Neutrophil (primary cell): Measurements from ENCODE around the gene OR4D1.

Experiments used
- H3K27ac ChIP-seq: fragments of 200-600 bp; sonication (generic); 2 replicates; pipeline ENCODE4 v1.5.1; 2016; ENCODE audit warnings: mild to moderate bottlenecking, moderate library complexity
- H3K27me3 ChIP-seq: fragments of 200-600 bp; sonication (generic); 2 replicates; pipeline ENCODE4 v1.6.0; 2016; ENCODE audit warnings: mild to moderate bottlenecking
- H3K36me3 ChIP-seq: fragments of 200-600 bp; sonication (generic); 2 replicates; pipeline ENCODE4 v1.5.1; 2017
- H3K4me1 ChIP-seq, 2 experiments: fragments of 200-600 bp in 1 of 2; sonication (generic) in 1 of 2; 1 replicate in 1 of 2; 2 replicates in 1 of 2; pipeline versions ENCODE4 v1.5.1 to v1.6.1; 2013 to 2016; ENCODE audit warnings: low read depth in 1 of 2, low read length in 1 of 2, mild to moderate bottlenecking in 1 of 2, moderate library complexity in 1 of 2; ENCODE audit not compliant: control insufficient read depth in 1 of 2, insufficient read depth in 1 of 2
- H3K4me3 ChIP-seq, 2 experiments: fragments of 200-600 bp in 1 of 2; sonication (generic) in 1 of 2; 1 replicate in 1 of 2; 2 replicates in 1 of 2; pipeline ENCODE4 v1.5.1; 2013 to 2016; ENCODE audit warnings: low read depth in 1 of 2, low read length in 1 of 2, mild to moderate bottlenecking in 1 of 2, moderate library complexity in 1 of 2
- H3K9me3 ChIP-seq: fragments of 200-600 bp; sonication (generic); 2 replicates; pipeline ENCODE4 v1.5.1; 2016
- TF ChIP-seq, protein P1 (sequence below): fragments of 200-600 bp; sonication (generic); IDR thresholded peaks from 2 replicates; pipeline ENCODE4 v1.5.1; 2016; ENCODE audit warnings: antibody characterized with exemption

The OR4D1 gene

DNA sequence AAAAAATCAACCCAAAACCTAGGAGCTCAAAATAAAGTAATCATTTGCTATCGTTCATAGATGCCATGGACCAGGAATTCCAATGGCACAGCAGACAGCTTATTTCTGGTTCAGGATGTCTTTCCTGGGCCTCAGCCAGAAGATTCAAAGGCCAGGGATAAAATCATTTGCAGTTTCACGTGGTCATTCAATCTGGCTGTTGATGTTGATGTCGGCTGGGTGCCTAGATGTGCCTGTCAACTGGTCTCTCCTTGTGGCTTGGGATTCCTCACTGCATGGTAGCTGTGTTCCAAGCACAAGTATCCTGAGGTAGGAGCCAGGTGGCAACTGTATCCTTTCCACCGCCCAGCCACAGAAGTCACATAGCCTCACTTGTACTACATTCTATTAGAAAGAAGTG lies 33.6 kb downstream of the OR4D1 start:
- Histone ChIP-seq H3K27me3 (peaks cover 6% of the 10 kb centered on the region), H3K4me1 (peaks cover 5% of the 10 kb centered on the region in 2 experiments), H3K9me3 (no peaks in the 10 kb centered on the region), H3K36me3 (no peaks in the 10 kb centered on the region), H3K27ac (no peak overlapping the region), H3K4me3 (no peak overlapping the region)
- TF ChIP-seq, protein P1, sequence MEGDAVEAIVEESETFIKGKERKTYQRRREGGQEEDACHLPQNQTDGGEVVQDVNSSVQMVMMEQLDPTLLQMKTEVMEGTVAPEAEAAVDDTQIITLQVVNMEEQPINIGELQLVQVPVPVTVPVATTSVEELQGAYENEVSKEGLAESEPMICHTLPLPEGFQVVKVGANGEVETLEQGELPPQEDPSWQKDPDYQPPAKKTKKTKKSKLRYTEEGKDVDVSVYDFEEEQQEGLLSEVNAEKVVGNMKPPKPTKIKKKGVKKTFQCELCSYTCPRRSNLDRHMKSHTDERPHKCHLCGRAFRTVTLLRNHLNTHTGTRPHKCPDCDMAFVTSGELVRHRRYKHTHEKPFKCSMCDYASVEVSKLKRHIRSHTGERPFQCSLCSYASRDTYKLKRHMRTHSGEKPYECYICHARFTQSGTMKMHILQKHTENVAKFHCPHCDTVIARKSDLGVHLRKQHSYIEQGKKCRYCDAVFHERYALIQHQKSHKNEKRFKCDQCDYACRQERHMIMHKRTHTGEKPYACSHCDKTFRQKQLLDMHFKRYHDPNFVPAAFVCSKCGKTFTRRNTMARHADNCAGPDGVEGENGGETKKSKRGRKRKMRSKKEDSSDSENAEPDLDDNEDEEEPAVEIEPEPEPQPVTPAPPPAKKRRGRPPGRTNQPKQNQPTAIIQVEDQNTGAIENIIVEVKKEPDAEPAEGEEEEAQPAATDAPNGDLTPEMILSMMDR = no peak

DNA sequence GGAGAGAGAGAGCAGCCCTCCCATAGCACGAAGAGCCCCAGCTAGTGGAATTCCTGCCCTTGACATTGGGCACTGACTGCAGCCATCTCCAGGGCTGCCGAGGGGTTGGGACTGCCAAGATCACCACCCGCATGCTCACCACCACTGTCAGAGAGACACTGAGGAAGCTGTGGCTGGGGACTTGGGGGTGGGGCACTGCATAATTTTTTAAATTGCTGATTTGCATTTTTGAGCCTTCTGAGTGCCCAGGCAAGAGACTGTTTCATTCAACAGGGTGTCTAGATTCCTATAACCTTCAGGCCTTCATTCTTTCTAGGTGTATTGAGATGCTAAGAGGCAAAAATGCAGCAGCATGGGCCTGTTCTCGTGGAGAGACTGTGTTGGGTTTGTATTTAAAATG lies 35.3 kb downstream of the OR4D1 start:
- H3K27me3 ChIP-seq = peaks cover 6% of the 10 kb centered on the region
- no peak overlapping the region for H3K27ac ChIP-seq
- H3K4me3 ChIP-seq = no peak overlapping the region
- H3K4me1 ChIP-seq = peaks cover 5% of the 10 kb centered on the region in 2 experiments
- TF ChIP-seq, protein P1 = no peak
- no peaks in the 10 kb centered on the region for H3K36me3 ChIP-seq
- H3K9me3 ChIP-seq = no peaks in the 10 kb centered on the region

DNA sequence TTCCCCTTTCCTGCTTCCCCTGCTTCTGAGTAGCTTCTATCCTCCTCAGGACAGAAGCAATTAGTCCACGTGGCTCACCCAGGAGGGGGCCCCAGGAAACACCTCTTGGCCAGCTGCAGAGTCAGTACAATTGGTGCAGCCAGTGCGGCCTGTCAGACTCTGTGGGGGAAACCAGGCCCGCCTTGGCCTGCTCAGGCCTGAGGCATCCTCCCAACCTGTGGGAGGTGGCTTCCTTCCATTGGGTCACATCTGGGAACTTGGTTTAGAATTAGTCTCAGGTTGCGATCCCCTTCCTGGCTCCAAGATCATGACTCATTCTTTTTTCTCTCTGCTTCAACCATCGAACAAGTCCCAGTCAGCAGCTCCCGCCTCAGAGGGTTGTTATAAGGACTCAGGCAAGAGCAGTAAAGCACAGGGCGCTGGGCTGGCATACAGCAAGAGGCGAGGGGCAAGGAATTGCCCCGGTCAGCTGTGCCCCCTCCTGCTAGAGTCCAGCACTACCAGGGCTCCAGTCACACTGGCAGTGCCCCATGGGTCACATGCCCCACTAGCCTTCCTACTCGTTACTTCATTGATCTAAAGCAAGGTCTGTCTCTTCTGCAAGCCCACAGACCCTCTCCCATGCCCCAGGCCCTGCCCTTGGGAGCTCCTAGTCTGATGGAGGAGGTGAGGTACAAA lies 36.3 kb downstream of the OR4D1 start:
- peaks cover 12% of the 10 kb centered on the region for H3K27me3 ChIP-seq
- no peaks in the 10 kb centered on the region for H3K9me3 ChIP-seq
- TF ChIP-seq, protein P1 = no peak
- H3K4me3 ChIP-seq = no peak overlapping the region
- H3K4me1 ChIP-seq = peaks cover 5% of the 10 kb centered on the region in 2 experiments
- no peaks in the 10 kb centered on the region for H3K36me3 ChIP-seq
- H3K27ac ChIP-seq = no peak overlapping the region

DNA sequence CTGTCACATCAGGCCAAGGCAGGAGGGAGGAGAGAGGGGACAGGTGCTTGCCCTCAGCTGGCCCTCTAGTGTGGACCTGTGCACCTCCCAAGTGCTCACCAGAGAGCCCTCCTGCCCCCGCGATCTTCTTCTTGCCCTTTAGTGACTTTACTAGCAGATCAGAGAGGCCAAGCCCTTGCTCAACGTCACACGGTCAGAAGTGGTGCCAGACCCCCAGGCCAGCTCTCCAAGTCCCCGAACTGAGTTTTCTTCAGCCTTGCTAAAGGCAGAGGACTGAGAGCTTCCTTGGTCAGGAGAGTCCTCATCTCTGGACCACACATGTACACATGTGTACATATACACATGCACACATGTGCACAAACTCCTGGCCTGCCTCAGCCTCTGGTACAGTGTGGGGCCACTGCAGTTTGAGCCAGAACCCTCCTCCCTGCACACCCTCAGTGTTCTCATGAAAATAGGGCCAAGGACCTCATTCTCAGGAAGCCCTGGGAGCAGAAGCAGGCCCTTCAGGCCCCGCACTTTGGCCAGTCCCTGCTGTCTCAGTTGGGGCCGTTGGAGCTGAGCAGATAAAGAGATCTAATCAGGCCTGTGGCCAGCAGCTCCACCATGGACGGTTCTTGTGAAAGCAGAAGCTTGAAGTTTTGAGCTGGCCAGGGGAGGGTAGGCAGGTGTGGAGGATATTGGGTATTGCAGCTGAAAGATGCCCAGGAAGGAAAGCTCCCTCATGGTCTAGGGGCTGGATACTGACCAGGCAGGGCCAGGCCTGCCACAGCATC lies 37.0 kb downstream of the OR4D1 start:
- TF ChIP-seq, protein P1 = no peak
- H3K27ac ChIP-seq = no peak overlapping the region
- peaks cover 5% of the 10 kb centered on the region in 2 experiments for H3K4me1 ChIP-seq
- no peak overlapping the region for H3K4me3 ChIP-seq
- H3K9me3 ChIP-seq = no peaks in the 10 kb centered on the region
- no peaks in the 10 kb centered on the region for H3K36me3 ChIP-seq
- H3K27me3 ChIP-seq = peaks cover 20% of the 10 kb centered on the region

DNA sequence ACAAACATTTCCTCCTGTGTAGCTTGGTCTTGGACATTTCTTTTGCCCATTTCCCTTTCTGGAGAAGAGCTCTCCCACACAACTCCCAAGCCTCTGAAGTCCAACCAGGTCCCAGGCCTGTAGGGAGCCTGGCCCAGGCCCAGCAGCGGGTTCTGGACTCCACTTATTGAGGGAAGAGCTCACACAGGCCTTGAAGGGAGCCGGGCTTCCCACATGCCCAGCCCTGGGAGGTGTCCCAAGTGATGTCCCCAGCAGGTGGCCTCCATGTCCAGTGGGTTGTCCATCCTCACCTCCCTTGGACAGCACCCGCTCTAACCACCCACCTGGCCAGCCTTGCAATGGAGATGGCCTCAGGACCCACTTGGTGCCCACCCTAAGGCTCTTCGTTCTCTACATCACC lies 38.4 kb downstream of the OR4D1 start:
- Histone ChIP-seq H3K4me1 (peaks cover 5% of the 10 kb centered on the region in 2 experiments), H3K36me3 (no peaks in the 10 kb centered on the region), H3K27ac (no peak overlapping the region), H3K9me3 (no peaks in the 10 kb centered on the region), H3K4me3 (no peak overlapping the region), H3K27me3 (peaks cover 28% of the 10 kb centered on the region)
- TF ChIP-seq, protein P1 = no peak
